HCT116 (cell line): ENCODE data around the gene ETFA. TPM values are rescaled to one million over a fixed set of nuclear protein-coding genes. Genes with fewer than 3 reads are reported as not detected.

Experiments used
- ATAC-seq: fragments of 200-7000 bp; cut with Tn5 transposase; 2 replicates; pipeline ENCODE4 v1.9.1; 2020; ENCODE audit warnings: mild to moderate bottlenecking, moderate library complexity
- BruUV-seq: library from RNA; stranded (reverse); fragments of 400-500 nt; replicated peaks from 2 replicates; lab custom pipeline; 2021; lab: Mats Ljungman, UMichigan
- CTCF ChIA-PET: fragments of 300-600 bp; sonication (Branson Sonifier 250); formaldehyde crosslinking; loops from one replicate; lab custom pipeline; 2021; ENCODE audit warnings: antibody characterized with exemption; lab: Charles Lee
- POLR2A ChIA-PET: fragments of 300-600, 350-600 bp; sonication (Branson Sonifier 250); formaldehyde crosslinking; loops from one replicate; lab custom pipeline; 2021; ENCODE audit warnings: antibody characterized with exemption; lab: Charles Lee
- RAD21 ChIA-PET, 2 experiments: fragments of 300-600 bp; sonication (Branson Sonifier 250); formaldehyde crosslinking; loops; one replicate each; lab custom pipeline; 2023; ENCODE audit warnings: low total read pairs in 2 of 2; ENCODE audit not compliant: uncharacterized antibody in 2 of 2, unreplicated experiment in 2 of 2, low non-redundant PET in 1 of 2; lab: Charles Lee
- DNase-seq: peaks from one replicate; pipeline ENCODE4 v3.0.0-alpha.2; 2010; ENCODE audit warnings: low read depth, low spot score
- H2AFZ ChIP-seq: fragments of 200-600 bp; shearing (Covaris generic), sonication (generic); 2 replicates; pipeline ENCODE4 v1.6.1; 2017; ENCODE audit warnings: low read depth, mixed run types, mixed read lengths, antibody characterized with exemption, low read length; ENCODE audit not compliant: poor library complexity, severe bottlenecking
- H3K27ac ChIP-seq: 2 replicates; pipeline ENCODE4 v1.5.1; 2012; ENCODE audit warnings: low read depth, low read length
- H3K27me3 ChIP-seq: fragments of 200-600 bp; sonication (generic); 2 replicates; pipeline ENCODE4 v1.6.1; 2016; ENCODE audit warnings: mixed run types, low read length, mixed read lengths; ENCODE audit not compliant: insufficient read depth
- H3K36me3 ChIP-seq, 2 experiments: fragments of 200-500 bp in 1 of 2; fragments of 200-600 bp in 1 of 2; sonication (Bioruptor generic) in 1 of 2; sonication (generic) in 1 of 2; 2 replicates each; pipeline versions ENCODE4 v1.5.1 to v1.6.1; 2014 to 2016; ENCODE audit warnings: low read length in 2 of 2, inconsistent platforms in 1 of 2, mixed read lengths in 1 of 2, mixed run types in 1 of 2; ENCODE audit not compliant: insufficient read depth in 2 of 2, control insufficient read depth in 1 of 2
- H3K4me1 ChIP-seq, 2 experiments: fragments of 200-600 bp in 1 of 2; sonication (generic) in 1 of 2; 2 replicates each; pipeline versions ENCODE4 v1.5.1 to v1.6.1; 2012 to 2017; ENCODE audit warnings: low read length in 2 of 2, inconsistent platforms in 1 of 2, mild to moderate bottlenecking in 1 of 2, mixed read lengths in 1 of 2, mixed run types in 1 of 2, moderate library complexity in 1 of 2; ENCODE audit not compliant: insufficient read depth in 2 of 2, control insufficient read depth in 1 of 2
- H3K4me2 ChIP-seq: fragments of 200-600 bp; sonication (generic); 2 replicates; pipeline ENCODE4 v1.6.1; 2017; ENCODE audit warnings: mixed run types, low read length, mixed read lengths
- H3K4me3 ChIP-seq, 2 experiments: fragments of 200-600 bp in 1 of 2; sonication (generic) in 1 of 2; replicated peaks in 1 of 2; 2 replicates each; pipeline ENCODE4 v1.5.1; 2011 to 2016; ENCODE audit warnings: low read length in 2 of 2, control low read depth in 1 of 2, low read depth in 1 of 2, mild to moderate bottlenecking in 1 of 2, mixed read lengths in 1 of 2, mixed run types in 1 of 2
- H3K79me2 ChIP-seq: fragments of 200-600 bp; sonication (generic); 2 replicates; pipeline ENCODE4 v1.6.1; 2017; ENCODE audit warnings: mild to moderate bottlenecking, mixed run types, low read length, moderate library complexity, mixed read lengths; ENCODE audit not compliant: insufficient read depth
- H3K9ac ChIP-seq: fragments of 200-600 bp; sonication (generic); 2 replicates; pipeline ENCODE4 v1.6.1; 2016; ENCODE audit warnings: low read length, mixed read lengths
- H3K9me2 ChIP-seq: fragments of 200-600 bp; sonication (generic), shearing (Covaris generic); 2 replicates; pipeline ENCODE4 v1.6.1; 2017; ENCODE audit warnings: mixed run types, mild to moderate bottlenecking, moderate library complexity; ENCODE audit not compliant: insufficient read depth
- H3K9me3 ChIP-seq, 2 experiments: fragments of 200-500 bp in 1 of 2; fragments of 200-600 bp in 1 of 2; sonication (Bioruptor generic) in 1 of 2; sonication (generic) in 1 of 2; 2 replicates each; pipeline ENCODE4 v1.6.1; 2014 to 2017; ENCODE audit warnings: low read length in 2 of 2, mixed read lengths in 2 of 2, inconsistent platforms in 1 of 2, low read depth in 1 of 2, mild to moderate bottlenecking in 1 of 2, mixed run types in 1 of 2, moderate library complexity in 1 of 2; ENCODE audit not compliant: control insufficient read depth in 1 of 2, insufficient read depth in 1 of 2
- H4K20me1 ChIP-seq: fragments of 200-600 bp; sonication (generic), shearing (Covaris generic); 2 replicates; pipeline ENCODE4 v1.6.1; 2017; ENCODE audit warnings: mixed run types, mild to moderate bottlenecking, moderate library complexity; ENCODE audit not compliant: insufficient read depth
- CEBPB ChIP-seq: IDR thresholded peaks from 2 replicates; pipeline ENCODE4 v1.6.1; 2012; ENCODE audit warnings: low read depth
- EGR1 ChIP-seq: IDR thresholded peaks from 2 replicates; pipeline ENCODE4 v1.6.1; 2012; ENCODE audit warnings: low read depth
- EZH2 ChIP-seq: fragments of 200-600 bp; sonication (generic); IDR thresholded peaks from 2 replicates; pipeline ENCODE4 v1.6.1; 2017; ENCODE audit warnings: antibody characterized with exemption, mixed run types
- REST ChIP-seq: IDR thresholded peaks from 2 replicates; pipeline ENCODE4 v1.6.1; 2012; ENCODE audit warnings: low read depth
- SRF ChIP-seq: IDR thresholded peaks from 2 replicates; pipeline ENCODE4 v1.6.1; 2012; ENCODE audit warnings: low read depth
- TCF7L2 ChIP-seq: IDR thresholded peaks from 2 replicates; pipeline ENCODE4 v1.7.0; 2011; ENCODE audit warnings: borderline replicate concordance, inconsistent platforms; ENCODE audit not compliant: insufficient read depth, insufficient read length; ENCODE audit errors: extremely low read depth
- YY1 ChIP-seq: IDR thresholded peaks from 2 replicates; pipeline ENCODE4 v1.6.1; 2011; ENCODE audit warnings: low read length, low read depth, moderate library complexity, mild to moderate bottlenecking; ENCODE audit not compliant: insufficient replicate concordance; ENCODE audit errors: extremely low read depth
- ZFX ChIP-seq: fragments of 450-650 bp; IDR thresholded peaks from 2 replicates; pipeline ENCODE4 v1.6.1; 2017
- intact Hi-C: fragments of 100-400 bp; cut with micrococcal nuclease; formaldehyde crosslinking; loops from 2 replicates; pipeline ENCODE4 v1.10.0; 2022
- total RNA-seq: library from RNA; stranded (reverse); gene quantifications from one replicate; pipeline ENCODE4 v1.2.1, GENCODE V29; 2021; ENCODE audit not compliant: unreplicated experiment
- TF ChIP-seq, protein P1 (sequence below): IDR thresholded peaks from 2 replicates; pipeline ENCODE4 v1.6.1; 2011; ENCODE audit warnings: mild to moderate bottlenecking, low read length, moderate library complexity; ENCODE audit not compliant: insufficient replicate concordance; ENCODE audit errors: extremely low read depth

The ETFA gene
- total RNA-seq, 1 experiment from 2014 or later, result 144 TPM

DNA sequence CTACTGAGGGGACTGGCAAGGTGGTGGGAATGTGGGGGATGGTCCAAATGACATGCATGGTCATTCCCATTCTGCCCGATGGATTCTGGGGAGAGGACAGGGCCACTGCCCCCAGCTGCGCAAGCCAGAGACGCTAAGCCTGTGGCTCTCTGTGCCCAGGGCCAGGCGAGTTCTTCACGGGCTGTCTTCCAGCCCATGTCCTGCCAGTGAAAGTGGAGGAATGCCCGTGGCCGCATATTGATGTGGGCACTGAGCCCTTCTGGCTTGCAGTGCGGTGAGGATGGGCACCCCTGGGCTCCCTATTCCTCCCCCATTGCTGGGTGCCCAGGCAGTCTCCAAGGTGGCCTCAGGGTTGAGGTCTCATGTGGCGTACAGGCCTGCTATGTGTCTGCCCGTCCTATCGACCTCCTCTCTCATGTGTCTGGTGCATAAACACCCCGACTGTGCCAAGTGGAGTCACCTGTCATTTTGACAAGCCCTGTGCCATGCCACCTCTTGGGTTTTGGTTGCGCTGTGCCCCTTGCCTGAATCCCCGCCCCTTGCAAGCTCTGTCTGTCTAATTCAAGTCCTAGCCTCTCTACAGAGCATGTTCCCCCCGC lies 134.7 kb downstream of the ETFA start (continued):
- TF ChIP-seq REST (no peak), CEBPB (no peak), SRF (no peak), EZH2 (no peak), ZFX (no peak), TCF7L2 (no peak), YY1 (no peak)
- TF ChIP-seq, protein P1, sequence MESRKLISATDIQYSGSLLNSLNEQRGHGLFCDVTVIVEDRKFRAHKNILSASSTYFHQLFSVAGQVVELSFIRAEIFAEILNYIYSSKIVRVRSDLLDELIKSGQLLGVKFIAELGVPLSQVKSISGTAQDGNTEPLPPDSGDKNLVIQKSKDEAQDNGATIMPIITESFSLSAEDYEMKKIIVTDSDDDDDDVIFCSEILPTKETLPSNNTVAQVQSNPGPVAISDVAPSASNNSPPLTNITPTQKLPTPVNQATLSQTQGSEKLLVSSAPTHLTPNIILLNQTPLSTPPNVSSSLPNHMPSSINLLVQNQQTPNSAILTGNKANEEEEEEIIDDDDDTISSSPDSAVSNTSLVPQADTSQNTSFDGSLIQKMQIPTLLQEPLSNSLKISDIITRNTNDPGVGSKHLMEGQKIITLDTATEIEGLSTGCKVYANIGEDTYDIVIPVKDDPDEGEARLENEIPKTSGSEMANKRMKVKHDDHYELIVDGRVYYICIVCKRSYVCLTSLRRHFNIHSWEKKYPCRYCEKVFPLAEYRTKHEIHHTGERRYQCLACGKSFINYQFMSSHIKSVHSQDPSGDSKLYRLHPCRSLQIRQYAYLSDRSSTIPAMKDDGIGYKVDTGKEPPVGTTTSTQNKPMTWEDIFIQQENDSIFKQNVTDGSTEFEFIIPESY, result no peak

- H3K27ac ChIP-seq, result no peak overlapping the region
- CTCF ChIA-PET, result no interaction called here
- RAD21 ChIA-PET, result no interaction called here
- H2AFZ ChIP-seq, result no peak overlapping the region
- DNase-seq (no peak), ATAC-seq (no peak)
- H3K9me3 ChIP-seq, result no peaks in the 10 kb centered on the region
- no peak overlapping the region for H3K4me3 ChIP-seq
- no peaks in the 10 kb centered on the region for H3K27me3 ChIP-seq
- no peak overlapping the region for H3K4me2 ChIP-seq
- TF ChIP-seq EZH2 (no peak), EGR1 (no peak)
- TF ChIP-seq, protein P1, result no peak
- no TSS peak for BruUV-seq
- intact Hi-C loops, result no loop called here
- H4K20me1 ChIP-seq, result no peaks in the 10 kb centered on the region
- no peaks in the 10 kb centered on the region for H3K36me3 ChIP-seq
- H3K9ac ChIP-seq, result no peak overlapping the region
- POLR2A ChIA-PET, result no interaction called here
- H3K79me2 ChIP-seq, result no peaks in the 10 kb centered on the region
- peaks cover 0 to 10% of the 10 kb centered on the region in 2 experiments; a peak in 2 of 4 replicates for H3K4me1 ChIP-seq
- H3K9me2 ChIP-seq, result no peaks in the 10 kb centered on the region
These were observed 135.2 kb downstream of the ETFA start for GRCh38 chr15:76176059-76176458.
